Erythroblast (primary cell): ENCODE data around the gene USP31.

Experiments
- GATA1 ChIP-seq: IDR thresholded peaks from 2 replicates; pipeline ENCODE4 v1.6.1; 2011; ENCODE audit warnings: low read depth, mild to moderate bottlenecking, control low read depth, low read length, moderate library complexity
- POLR2A ChIP-seq: IDR thresholded peaks from 2 replicates; pipeline ENCODE4 v1.6.1; 2011; ENCODE audit warnings: mild to moderate bottlenecking, low read length

GRCh38 chr16:23055481-23055880 lies 93.8 kb downstream of the USP31 start:
- TF ChIP-seq POLR2A (no peak), GATA1 (no peak)
